SKM-1 (cell line): ENCODE data around the gene LYRM4.

Experiments
- DNase-seq: peaks from one replicate; lab custom pipeline; 2025; ENCODE audit not compliant: unreplicated experiment; lab: John Stamatoyannopoulos, UW

The LYRM4 gene

DNA sequence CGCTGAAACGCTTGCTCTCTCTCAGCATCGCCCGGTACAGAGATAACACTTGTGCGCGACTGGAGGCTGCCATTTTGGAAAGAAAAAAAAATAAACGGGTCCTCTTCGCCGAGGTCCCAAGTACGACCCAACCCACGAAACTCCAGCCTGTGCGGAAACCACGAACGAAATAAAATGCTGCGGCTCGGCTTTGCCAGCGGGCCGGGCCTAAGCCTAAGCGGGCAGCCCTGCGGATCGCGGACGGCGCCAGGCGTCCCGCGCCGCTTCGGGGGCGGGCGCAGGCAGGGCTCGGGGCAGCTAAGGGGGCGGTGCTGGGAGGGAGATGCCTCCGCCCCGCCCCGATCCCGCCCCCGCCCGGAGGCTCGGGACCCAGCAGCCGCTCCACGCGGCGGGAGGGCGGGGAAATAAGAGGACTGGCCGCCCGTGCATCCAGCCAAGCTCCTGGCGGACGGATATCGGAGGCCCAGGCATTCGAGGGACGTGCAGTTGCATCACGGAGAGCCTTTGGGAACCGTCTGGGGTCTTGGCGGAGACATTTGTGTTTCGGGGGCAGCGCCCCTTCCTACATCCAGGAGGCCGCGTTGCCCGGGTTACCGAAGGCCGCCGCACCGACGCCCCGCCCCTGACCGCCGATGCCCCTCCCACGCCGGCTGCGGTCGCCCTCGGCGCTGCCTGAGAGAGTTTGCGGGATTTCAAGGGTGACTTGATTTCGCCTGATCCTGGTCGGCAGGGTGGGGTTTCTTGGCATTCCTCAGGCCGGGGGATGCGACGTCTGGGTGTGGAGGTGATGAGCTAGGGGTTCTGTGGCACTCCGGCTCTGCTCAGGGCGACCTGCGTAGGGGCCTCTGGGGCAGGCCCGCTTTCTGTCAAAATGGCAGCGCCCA, at the start of gene LYRM4, which contains the start of gene FARS2:
LYRM4 (minus strand) TSS at position 290 of the 884 bp plus-strand sequence; CDS start at position 73, 217 bp downstream.
FARS2 (plus strand) TSS at position 853 of the 884 bp plus-strand sequence.
- peak; percentile 71 for DNase-seq

DNA sequence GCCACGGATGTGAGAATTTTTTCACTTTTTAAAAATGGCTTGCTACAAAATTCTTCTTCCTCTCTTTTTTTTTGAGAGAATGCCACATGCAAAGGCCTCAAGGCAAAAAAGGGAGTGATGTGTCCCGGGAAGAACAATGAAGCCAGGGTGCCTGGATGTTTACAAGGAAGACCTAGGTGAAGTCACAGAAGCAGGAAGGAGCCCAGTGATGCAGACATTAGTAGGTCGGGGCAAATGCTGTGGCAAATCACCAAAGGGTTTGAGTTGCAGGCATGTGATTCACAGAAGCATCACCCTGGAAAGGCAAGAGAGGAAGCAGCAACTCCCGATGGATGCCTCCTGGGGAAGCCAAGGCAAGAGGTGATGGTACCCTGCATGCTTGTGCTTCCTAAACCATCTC, 47.3 kb upstream of the LYRM4 start:
- no peak for DNase-seq

DNA sequence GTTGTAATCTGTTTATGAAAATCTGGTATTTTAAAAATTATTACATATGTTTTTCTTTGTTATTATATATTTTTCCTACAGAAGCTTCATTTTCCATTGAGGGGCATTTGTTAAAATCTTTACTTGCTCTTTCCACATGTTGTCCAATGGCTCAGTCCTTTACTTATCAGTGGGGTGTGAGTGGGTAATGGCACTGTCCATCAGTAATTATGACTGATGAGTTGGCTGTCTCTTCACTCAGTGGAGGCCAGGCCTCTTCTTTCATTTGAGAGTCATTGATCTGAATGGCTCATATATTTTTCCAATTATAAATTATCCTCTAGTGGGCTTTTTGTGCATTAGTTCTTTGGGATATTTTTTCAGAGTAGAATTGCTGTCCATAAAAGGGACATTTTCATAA, 46.3 kb upstream of the LYRM4 start:
- DNase-seq = no peak

DNA sequence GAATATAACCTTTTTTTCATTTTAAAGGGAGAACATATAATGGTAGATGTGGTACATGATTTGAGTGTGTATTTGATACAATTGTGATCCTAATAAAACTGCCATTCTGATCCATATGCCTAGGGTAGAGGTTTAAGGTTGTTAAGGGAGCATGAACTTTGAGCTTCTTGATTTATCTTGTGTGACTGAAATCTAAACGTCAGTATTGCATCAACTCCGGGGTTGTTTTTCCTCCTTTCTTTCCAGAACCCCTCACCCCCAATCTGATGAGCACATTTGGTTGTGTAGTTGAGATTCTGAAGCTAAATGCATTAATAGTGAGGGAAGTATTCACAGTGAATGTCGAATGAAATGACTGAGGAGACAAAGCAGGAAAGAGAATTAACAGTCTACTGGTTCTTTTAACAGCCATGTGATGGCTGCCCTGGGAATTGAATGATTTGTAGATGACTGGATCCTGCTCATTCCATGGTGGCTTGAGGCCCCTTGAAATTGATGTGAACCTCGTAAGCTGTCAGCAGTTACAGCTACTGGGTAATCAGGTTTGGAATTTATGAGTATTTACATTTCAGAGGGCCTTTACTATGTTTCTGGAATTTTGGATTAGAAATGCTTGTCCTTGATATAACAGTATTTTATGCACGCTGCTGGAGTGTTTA, 45.3 kb upstream of the LYRM4 start:
- DNase-seq = no peak

DNA sequence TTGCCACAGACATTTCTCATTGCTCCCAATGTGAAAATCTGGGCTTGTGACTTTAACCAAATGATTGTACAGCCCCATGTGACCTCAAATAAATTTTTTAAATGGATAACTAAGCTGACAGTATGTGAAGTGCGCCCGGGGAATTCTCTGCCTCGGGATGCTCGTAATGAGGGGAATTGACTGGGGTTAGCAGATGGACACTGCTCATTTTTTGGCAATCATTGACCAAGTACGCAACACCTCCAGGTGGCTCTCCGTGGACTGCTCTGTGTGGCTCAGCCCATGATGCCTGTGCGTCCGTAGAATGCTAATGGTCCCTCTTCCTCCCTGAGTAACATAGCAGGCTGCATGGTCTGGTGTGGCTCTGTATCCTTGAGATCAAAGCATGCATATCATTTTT, 42.9 kb upstream of the LYRM4 start:
- no peak for DNase-seq

DNA sequence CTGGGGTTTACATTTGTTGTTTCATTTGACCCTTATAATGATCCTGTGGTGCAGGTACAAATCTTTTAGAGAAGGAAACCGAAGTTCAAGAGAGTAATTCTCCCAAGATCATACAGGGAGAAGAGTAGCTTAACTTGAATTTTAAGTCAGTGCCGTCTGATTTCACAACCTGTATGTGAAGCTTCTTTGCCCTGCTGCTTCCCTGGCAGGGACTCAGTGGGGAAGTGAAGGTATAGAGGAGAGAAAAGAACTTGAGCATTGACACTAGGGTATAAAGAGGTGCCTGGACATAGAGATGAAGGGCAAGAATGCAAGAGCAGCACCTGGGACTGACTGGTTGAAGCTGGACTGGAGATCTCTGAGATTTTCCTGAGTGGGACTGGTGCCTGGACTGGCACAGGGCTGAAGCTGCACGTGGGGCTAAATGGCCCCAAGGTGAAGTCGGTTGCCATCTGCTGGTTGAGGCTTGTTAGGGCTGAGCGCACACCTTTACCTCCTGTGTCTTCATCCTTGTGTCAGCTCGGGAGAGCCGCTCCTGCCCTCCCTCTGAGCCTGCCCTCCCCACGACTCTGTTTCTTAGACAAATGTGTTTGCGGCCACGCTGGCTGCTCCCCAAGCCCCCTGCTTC, 42.4 kb upstream of the LYRM4 start:
- no peak for DNase-seq

DNA sequence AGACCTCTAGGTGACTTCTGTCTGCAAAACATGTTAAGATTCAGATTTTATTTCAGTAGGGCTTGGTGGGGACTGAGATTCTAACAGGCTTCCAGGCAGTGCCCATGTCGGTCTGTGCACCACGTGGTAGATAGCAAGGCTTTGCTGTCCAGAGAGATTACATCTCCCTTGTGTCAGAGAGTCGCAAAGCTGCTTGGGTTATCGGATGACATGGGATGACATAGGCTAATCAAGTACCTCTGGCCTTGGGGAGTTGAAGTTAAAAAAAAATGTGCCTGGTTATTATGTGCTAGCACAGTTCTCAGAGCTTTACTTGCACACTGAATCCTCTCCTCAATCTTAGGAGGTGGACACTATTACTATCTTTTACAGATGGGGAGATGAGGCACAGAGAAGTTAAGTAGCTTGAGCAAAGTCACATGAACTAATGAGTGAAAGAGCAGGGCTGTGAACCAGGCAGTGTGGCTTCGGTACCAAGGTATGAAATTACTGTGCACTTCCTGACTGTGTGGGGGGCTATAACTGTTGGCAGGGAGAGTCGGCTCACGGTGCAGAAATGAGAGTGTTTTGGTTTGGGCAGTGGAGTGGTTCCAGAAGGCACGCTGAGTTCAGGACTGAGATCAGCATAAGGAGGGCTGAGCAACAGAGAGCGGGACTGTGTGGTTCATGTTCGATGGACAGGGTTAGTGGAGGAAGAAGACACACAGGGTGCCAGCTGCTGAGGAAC, 41.6 kb upstream of the LYRM4 start:
- DNase-seq = no peak

DNA sequence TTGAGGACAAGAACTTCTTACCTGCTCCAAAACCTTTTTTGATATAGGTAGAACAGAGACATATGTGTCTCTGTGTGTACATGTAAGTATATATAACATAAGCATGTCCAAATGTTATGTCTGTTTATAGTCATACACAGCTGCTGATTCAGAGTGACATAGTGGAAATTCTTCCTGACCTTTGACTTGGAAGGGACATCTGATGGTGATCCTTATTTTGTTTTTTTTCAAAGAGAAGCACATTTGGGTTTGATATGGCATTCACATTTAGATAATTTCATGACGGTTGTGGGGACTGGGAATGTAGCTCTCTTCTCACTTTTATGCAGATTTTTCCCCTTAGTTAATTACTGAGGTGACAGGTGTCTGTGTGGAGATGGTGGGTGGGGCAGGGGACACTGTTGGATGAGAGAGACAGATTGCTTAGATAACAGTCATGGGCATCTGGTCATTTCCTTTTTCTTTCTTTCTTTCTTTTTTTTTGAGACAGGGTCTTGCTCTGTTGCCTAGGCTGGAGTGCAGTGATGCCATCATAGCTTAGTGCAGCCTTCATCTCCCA, 39.5 kb upstream of the LYRM4 start:
- DNase-seq = no peak

DNA sequence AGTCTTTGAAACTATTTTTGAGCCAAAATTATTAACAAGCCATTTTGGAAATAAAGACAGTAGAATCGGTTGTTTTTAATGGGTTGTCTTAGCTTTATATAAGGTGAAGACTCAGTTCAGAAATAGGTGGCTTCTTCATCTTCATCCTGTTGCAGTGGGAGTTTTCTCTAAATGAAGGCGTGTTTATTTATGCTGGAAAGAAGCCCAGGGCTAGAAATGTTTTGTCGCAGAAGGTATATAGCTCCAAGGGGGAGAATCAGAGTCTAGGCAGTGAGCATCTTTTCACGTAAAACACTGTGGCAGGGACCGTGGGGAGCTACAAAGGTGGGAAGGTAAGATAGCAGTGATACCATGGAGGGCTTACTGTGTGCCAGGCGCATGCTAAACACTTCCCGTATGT, 34.9 kb upstream of the LYRM4 start:
- DNase-seq = no peak

DNA sequence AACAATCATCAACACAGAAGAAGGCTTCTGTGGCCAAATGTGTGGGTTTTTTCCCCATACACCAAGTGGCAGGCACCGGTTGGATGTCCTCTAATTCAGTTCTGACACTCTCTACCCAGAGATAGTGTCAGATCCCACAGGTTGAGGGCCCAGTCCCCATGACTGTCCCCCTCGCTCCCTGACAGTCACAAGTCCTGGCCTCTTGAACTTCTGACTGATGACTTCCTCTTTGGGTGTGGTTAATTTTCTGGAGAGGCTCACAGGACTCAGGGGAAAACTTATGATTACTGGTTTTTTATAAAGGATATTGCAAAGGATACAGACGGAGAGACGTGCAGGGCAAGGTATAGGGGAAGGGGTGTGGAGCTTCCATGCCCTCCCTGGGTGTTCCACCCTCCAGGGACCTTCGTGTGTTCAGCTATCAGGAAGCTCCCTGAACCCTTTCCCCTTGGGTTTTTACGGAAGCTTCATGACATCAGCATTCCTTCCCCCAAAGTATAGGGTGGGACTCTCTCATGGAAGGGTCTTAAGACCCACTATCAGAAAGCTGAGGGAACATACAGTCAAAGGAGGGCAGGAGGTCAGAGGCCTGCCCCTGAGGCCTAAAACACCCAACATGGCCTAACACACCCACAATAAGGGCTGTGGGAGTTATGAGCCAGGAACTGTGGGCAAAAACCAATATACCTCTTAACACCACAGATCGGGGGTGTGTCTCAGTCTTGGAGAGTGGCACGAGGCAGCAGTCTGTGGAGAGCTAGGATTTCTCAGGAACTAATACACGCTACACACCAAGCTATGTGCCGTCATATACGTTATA, 33.9 kb upstream of the LYRM4 start:
- DNase-seq = peak; percentile 27

DNA sequence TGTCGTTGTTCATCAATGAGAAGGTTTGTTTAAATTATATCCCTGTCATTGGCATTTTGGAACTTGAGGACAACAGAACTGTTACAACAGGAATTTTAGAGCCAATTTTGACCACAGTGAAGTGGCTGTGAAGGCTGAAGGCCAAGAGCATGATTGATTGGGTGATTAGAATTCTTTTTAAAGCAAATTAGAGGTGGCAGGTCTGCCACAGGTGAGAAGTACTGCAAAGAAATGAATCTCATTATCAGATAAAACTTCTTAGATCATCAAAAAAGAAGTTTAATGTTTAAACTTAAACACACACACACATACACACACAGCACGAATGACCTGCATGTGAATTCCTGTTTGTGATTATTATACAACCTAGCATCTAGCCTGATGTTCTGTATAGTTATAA, 32.9 kb upstream of the LYRM4 start:
- DNase-seq = no peak

DNA sequence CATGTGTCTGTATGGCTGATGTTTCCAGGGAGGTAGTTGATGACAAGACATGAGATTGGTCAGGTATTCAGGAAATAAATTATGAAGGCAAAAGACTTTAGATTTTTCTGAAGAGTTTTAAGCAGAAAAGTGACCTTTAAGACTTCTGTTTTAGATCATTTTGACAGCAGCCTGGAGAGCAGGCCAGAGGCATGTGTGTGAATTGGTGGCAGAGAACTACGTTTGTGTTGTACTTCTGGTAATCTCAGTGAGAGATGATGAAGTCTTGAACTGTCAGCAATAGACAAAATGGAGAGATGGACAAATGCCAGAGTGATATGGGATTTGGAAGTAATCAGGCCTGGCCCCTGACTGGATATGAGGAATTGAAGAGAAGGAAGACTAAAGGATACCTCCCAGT, 31.4 kb upstream of the LYRM4 start:
- no peak for DNase-seq

DNA sequence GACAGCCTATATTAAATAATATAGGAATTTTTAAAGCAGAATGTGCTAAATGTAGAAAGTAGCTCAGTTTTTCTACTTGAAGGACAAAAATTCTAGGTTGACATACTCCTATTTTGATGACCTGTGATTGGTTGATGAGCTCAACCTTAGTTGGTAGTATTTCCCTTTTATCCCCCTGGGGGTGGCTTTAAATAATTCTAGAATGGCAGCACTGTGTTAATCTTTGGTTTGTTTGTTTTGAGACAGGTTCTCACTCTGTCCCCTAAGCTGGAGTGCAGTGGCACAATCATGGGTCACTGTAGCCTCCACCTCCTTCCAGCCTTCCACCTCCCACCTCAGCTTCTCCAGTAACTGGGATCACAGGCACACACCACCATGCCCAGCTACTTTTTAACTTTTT, 29.8 kb upstream of the LYRM4 start:
- DNase-seq = no peak

DNA sequence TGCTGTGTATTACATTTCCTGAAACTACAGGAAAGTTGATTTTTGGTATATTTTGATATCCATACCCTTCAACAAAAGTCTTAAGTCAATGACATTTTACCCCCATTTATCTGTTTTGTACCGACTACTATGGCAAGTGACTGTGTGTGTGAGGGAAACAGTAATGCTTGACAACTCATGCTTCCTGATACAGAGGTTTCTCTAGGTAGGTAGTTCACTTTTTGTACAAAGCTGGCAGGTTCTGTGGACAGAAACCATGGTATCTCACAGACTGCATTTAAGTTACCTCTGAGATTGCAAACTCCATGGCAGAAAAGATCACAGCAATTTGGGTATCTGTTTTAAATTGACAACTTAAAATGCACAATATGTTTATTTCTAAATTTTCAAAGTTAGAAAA, 29.3 kb upstream of the LYRM4 start:
- DNase-seq = no peak

DNA sequence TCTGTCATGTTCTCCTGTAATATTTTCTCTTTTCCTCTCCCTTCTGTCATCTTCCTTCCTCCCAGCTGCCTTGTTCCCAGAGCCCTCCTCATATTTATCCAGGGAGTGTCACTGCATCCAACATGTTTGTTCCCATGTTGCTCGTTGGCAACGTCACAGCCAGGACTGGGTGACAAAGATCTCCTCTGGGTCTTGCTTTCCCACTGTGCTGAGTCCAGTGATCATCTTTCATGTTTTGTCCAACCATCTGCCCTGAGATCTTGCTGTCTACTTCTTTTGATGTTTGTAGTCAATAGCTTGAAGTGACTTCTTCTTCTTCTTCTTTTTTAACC, 27.2 kb upstream of the LYRM4 start:
- DNase-seq = no peak

DNA sequence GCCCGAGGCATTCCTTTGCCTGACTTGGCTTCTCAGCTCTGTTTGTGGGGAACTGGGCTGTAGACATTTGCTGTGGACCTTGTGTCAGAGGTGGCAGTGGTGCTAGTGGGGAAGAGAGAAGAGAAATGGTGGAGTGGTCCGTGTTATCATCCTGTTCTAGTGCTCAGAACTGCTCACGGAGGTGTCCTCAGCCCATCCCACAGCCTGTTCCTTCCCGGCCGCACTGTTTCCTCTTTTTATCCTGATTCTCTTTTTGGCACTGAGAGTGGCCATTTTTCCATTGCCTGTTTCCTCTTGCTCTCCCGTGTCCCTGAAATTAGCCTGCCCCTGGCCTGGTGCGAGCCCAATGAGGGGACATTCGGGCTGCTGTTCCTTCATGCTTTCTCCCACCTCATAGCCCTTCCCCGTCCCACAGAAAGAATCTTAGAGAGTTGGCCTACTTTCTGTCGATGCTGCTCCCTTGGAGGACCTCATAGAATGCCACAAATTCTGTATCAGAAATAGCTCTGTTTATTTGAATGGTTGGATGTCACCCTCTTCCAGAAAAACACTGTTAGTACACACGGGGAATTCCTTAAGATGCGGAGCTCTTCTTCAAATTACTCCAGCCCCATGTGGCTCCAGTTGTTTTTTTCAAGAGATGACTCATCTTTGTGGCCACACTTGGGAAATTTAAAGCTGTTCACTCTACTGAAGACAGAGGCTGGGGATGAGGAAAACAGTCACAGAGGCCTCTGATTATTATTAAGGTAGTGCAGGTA, 26.6 kb upstream of the LYRM4 start:
- DNase-seq = no peak

DNA sequence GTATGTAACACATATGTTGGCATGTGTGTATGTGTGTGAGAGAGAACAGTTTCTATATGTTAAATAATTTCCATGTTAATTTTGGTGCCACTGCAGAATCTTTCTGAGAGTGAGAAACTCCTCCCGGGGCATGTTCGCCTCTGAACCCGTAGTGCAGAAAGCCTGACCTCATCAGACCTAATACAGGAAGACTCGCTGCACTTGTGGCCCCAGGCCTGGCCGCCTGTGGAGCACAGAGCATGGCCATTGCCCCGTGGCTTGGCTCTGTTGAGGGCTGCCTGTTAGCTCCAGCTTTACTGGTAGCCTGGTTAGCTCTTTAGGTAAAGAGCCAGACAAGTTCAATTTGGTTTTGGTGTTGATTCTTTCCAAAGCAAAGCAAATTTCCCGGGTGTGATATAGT, 26.0 kb upstream of the LYRM4 start:
- no peak for DNase-seq

DNA sequence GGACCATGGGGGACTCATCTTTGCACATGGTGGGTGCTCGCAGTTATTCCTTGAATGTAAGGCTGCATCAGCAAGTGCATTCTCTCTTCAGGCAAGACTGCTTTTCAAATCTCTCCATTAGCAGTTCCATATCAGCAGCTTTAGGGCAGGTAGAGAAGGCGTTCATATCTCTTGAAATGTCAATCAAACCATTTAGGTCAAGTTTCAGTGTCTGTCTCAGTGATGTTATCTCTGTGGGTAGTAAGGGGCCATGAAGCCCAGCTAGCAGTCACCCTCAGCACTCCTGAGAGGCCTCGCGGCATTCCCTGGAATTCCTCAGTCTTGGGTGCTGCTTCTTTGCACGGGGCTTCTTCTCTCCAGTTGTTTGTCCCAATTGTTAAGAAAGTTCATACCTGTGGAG, 24.8 kb upstream of the LYRM4 start:
- DNase-seq = no peak

DNA sequence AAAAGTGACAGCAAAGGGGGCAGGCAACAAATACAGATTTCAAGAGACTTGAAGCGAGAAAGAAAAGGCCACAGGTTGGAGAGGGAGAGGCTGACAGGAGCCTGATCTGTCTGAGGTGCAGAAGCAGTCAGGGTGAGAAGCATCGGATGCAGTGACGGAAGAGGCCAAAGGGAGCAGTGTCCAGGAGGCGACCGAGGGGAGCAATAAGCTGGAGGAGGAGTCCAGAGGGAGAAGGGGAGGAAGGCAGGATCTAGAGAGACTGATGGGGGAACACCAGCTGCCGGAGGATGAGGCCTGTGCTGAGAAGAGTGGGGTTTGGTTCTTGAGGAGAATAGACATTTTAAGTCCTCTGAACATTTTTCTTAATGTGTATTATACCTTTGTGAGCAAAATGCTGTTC, 24.3 kb upstream of the LYRM4 start:
- no peak for DNase-seq

DNA sequence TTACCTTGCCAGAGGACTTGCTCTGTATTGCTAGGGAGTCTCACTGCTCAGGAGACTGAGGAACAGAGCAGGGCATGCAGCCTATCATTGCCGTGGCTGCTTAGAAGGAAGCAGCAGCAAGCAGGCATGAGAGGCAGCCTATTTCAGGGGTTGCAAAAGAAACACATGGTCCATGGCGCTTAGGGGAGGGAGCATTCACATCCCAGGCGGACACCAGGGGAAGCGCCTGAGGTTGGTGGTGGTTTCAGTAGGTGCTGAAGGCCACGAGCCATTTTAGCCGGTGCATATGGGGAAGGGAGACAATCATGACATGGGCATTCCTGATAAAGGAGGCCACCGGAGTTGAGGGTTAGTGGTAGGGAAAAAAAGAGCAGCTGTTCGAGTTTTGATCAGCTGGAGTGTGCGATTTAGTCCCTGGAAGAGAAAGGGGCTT, 21.5 kb upstream of the LYRM4 start:
- DNase-seq = no peak
